Thyroid gland (tissue), 4 donors: ENCODE measurements around the gene ALPG. TPM values are rescaled to one million over a fixed set of nuclear protein-coding genes. Genes with fewer than 3 reads are reported as not detected.

Source experiments
- DNase-seq, 2 donors: peaks; one replicate each; pipeline ENCODE4 v3.0.0-alpha.2; 2019
- H3K27ac ChIP-seq, 3 donors: fragments of 200-600 bp; sonication (generic); 1 replicate in 2 of 3; 2 replicates in 1 of 3; pipeline ENCODE4 v1.5.1; 2016 to 2019; ENCODE audit warnings: mild to moderate bottlenecking in 1 of 3, moderate library complexity in 1 of 3
- H3K27me3 ChIP-seq: fragments of 200-600 bp; sonication (generic); one replicate; pipeline ENCODE4 v1.5.1; 2019
- H3K36me3 ChIP-seq, 2 donors: fragments of 200-600 bp; sonication (generic); one replicate each; pipeline ENCODE4 v1.5.1; 2016 to 2019
- H3K4me1 ChIP-seq, 2 donors: fragments of 200-600 bp; sonication (generic); one replicate each; pipeline ENCODE4 v1.5.1; 2017 to 2019
- H3K4me3 ChIP-seq, 3 donors: fragments of 200-600 bp; sonication (generic); replicated peaks in 1 of 3; 1 replicate in 2 of 3; 2 replicates in 1 of 3; pipeline ENCODE4 v1.5.1; 2016; ENCODE audit warnings: mild to moderate bottlenecking in 1 of 3
- H3K9me3 ChIP-seq: fragments of 200-600 bp; sonication (generic); one replicate; pipeline ENCODE4 v1.5.1; 2017
- POLR2A ChIP-seq, 2 donors: fragments of 450-650 bp; IDR thresholded peaks; one replicate each; pipeline ENCODE4 v1.6.1; 2017; ENCODE audit warnings: antibody characterized with exemption in 2 of 2, mild to moderate bottlenecking in 2 of 2, moderate library complexity in 1 of 2
- WGBS, 2 donors: methylation state at CpG; one replicate each; pipeline ENCODE4 v1.1.5; 2017; 5-methylcytosine and 5-hydroxymethylcytosine counted together
- intact Hi-C: fragments of 100-400 bp; cut with DNase I; formaldehyde crosslinking; loops from one replicate; pipeline ENCODE4 v1.15.1; 2023
- total RNA-seq, 4 donors: library from RNA; depleted of rRNA; stranded (reverse); fragments of >200 nt; gene quantifications; one replicate each; pipeline ENCODE4 v1.2.3, GENCODE V29; 2016
- TF ChIP-seq, protein P1 (sequence below), 6 experiments: fragments of 200-600 bp in 3 of 6; fragments of 450-650 bp in 3 of 6; sonication (generic) in 3 of 6; IDR thresholded peaks; one replicate each; pipeline ENCODE4 v1.5.1; 2016 to 2019; ENCODE audit warnings: antibody characterized with exemption in 6 of 6, mild to moderate bottlenecking in 2 of 6, inconsistent platforms in 1 of 6, moderate library complexity in 1 of 6

Gene ALPG
- total RNA-seq, 4 donors from 2014 or later = not detected

DNA sequence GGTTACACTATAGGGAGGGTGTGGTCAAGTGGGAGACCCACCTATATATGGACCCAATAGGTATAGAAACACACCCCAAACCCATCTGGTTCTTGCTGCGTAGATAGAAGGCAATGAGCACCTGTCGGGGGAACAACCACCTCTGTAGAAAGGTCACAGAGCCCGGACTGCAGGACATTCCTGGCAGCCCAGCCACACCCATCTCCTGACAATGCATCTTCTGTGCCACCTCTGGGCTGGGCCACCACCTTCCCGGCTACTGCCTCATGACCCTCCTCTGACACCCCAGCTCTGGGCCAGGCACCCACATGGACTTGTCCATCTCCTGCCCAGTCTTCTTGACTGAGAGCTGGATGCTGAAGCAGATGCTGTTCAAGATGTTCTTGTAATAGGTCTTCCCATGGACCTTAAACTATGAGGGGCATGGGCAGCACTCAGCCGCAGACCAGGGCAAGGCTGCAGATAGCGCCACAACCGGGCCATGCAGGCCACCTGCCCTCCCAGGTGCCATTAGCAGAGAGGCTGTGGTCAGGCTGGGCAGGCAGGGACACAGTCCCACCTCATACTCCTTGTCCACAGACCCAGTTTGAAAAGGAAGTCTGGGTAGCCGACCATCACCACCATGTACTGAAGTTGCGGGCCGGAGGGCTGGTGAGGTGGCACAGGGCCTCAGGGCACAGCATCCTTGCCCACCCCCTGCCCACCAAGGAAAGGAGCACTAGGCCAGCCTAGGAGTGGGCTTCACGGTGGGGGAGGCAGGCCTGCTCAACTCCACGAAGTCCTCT is 9.3 kb downstream of the ALPG start:
- 94 to 97% methylated on average over 9 to 11 of the region's 12 CpGs for WGBS, 2 donors
- H3K36me3 ChIP-seq = no peaks in the 10 kb centered on the region
- intact Hi-C loops = no loop called here
- TF ChIP-seq, protein P1, sequence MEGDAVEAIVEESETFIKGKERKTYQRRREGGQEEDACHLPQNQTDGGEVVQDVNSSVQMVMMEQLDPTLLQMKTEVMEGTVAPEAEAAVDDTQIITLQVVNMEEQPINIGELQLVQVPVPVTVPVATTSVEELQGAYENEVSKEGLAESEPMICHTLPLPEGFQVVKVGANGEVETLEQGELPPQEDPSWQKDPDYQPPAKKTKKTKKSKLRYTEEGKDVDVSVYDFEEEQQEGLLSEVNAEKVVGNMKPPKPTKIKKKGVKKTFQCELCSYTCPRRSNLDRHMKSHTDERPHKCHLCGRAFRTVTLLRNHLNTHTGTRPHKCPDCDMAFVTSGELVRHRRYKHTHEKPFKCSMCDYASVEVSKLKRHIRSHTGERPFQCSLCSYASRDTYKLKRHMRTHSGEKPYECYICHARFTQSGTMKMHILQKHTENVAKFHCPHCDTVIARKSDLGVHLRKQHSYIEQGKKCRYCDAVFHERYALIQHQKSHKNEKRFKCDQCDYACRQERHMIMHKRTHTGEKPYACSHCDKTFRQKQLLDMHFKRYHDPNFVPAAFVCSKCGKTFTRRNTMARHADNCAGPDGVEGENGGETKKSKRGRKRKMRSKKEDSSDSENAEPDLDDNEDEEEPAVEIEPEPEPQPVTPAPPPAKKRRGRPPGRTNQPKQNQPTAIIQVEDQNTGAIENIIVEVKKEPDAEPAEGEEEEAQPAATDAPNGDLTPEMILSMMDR (IDR thresholded peaks at IDR 0.05) = no peak
- no peak for TF ChIP-seq POLR2A (IDR thresholded peaks at IDR 0.05)
- DNase-seq = no peak
- no peaks in the 10 kb centered on the region for H3K9me3 ChIP-seq
- H3K4me3 ChIP-seq = no peak overlapping the region
- H3K27ac ChIP-seq = no peak overlapping the region
- H3K4me1 ChIP-seq = peaks cover 12 to 26% of the 10 kb centered on the region in 2 donors
- peaks cover 8% of the 10 kb centered on the region for H3K27me3 ChIP-seq

DNA sequence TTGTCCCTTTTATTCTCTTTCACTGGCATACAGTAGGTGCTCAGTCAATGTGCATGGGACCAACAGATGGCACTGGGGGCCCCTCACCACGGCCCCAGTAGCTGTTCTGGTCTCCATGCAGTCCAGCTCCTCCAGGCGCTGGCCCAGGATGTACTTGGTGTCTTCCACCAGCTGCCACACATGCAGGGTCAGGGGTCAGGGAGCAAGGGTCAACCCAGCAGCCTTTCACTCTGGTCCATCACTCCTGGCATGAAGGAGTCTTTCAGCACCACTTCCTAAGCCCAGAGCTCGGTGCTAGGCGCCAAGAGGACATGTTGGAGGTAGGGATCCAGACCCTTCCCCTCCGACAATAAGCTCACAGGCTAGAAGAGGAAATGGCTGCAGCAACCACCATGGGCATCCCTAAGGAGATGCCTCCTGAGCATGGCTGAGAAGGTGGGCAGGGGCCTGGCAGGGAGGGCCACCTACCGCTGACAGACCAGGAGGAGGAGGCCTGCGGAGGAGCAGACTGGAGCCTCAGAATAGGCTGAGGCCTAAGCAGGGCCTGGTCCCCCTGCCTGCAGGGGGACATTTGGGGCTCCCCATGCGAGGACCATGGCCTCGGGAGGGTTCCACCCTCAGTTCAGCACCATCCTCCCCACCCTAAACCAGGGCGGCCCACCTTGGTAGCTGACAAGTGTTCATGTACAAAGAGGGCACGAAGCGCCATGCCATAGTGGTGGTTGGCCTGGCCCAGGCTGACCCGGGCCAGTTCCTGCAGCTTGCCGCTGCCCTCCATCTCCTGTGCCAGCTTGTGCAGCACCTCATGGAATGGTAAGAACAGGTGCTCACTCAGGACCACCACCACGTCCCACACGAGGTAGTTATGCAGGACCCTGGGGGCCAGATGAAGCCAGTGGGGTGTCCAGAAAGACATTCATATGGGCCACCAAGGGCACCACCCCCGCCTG is 10.2 kb downstream of the ALPG start:
- 91 to 97% methylated on average over 7 to 12 of the region's 17 CpGs for WGBS, 2 donors
- intact Hi-C loops = no loop called here
- no peaks in the 10 kb centered on the region for H3K36me3 ChIP-seq
- no peaks in the 10 kb centered on the region for H3K9me3 ChIP-seq
- H3K27ac ChIP-seq = no peak overlapping the region
- no peak for DNase-seq
- H3K4me3 ChIP-seq = no peak overlapping the region
- H3K4me1 ChIP-seq = peaks cover 12 to 26% of the 10 kb centered on the region in 2 donors
- TF ChIP-seq POLR2A (IDR thresholded peaks at IDR 0.05) = no peak
- TF ChIP-seq, protein P1 (IDR thresholded peaks at IDR 0.05) = no peak
- H3K27me3 ChIP-seq = peaks cover 8% of the 10 kb centered on the region

DNA sequence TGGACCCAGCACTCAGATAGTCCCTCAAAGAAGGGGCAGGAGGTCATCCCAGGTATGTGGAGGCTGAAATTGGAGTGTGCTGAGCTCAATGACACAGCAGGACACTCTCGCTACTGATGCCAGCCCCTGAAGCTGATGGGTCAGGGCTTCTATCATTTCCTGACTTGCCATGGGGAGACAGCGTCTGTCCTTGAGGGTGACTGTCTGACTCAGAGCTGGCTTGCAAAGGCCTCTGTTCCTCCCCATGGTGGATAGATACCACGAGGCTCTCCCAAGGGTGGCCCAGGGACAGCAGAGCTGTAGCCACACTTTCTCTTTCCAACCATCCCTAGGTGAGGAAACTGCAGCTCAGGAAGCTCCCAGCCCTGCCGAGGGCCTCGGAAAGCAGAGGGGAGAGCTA is 10.8 kb downstream of the ALPG start:
- no peak for DNase-seq
- Histone ChIP-seq H3K4me1 (peaks cover 12 to 26% of the 10 kb centered on the region in 2 donors), H3K9me3 (no peaks in the 10 kb centered on the region), H3K27ac (no peak overlapping the region), H3K27me3 (peaks cover 8% of the 10 kb centered on the region), H3K36me3 (no peaks in the 10 kb centered on the region), H3K4me3 (no peak overlapping the region)
- TF ChIP-seq, protein P1 (IDR thresholded peaks at IDR 0.05) = no peak
- TF ChIP-seq POLR2A (IDR thresholded peaks at IDR 0.05) = no peak
- WGBS, 2 donors = 71 to 96% methylated on average over 2 to 5 of the region's 5 CpGs
- intact Hi-C loops = no loop called here

DNA sequence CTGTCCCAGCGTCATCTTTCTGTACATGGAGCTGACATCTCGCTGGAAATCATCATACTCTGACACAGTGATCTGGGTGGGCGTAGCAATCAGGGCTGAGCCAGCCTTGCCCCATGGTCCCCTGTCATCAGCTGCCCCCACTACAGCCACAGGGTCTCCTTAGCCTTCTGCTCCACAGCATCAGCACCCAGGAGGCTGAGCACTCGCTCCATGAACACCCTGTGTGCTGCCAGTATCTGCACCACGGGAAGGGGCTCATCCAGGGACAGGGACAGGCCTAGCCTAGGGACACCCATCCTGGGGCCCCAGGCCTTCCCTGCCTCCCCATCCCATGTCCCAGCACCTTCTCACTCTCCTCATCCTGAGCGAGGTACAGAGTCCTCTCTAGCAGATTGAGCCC is 11.4 kb downstream of the ALPG start:
- peaks cover 12 to 26% of the 10 kb centered on the region in 2 donors for H3K4me1 ChIP-seq
- intact Hi-C loops = no loop called here
- no peaks in the 10 kb centered on the region for H3K36me3 ChIP-seq
- no peak overlapping the region for H3K27ac ChIP-seq
- no peak overlapping the region for H3K4me3 ChIP-seq
- H3K9me3 ChIP-seq = no peaks in the 10 kb centered on the region
- 71 to 80% methylated on average over 3 of the region's 6 CpGs for WGBS, 2 donors
- DNase-seq = no peak
- TF ChIP-seq POLR2A (IDR thresholded peaks at IDR 0.05) = no peak
- peaks cover 8% of the 10 kb centered on the region for H3K27me3 ChIP-seq

DNA sequence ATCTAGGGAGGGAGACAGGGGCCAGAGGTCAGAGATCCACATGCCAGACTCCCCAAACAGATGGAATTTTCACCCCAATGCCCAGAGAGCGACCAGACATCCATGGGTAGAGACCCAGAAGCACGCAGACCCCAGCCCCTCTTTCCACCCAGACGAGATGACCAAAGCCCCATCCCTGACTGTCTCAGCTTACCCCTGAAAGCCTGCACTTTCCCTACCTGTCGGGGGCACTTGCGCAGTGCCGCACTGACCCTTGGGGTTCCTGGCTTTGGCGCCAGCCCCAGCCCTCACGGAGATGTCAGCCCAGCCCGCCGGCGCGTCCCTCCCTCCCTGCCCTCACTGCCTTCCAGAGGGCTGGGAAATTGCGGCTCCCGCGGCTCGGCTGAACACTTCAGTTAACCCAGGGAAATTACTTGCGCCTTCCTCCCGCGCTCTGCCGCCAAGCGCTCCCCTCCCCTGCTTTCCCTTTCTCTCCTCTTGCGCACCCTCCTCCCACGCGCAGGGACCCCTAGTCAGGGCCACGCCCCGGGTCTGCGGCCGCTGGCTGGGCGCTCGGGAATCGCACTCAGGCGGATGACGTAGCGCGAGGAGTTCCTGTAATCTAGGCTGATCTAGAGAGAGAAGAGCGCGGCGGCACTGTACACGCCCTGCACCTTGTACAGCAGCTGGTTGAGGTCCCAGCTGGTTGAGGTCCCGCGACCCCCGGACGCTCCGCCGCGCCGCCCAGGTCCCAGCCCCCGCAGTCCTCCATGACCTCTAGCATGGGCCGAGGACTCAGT is 12.0 kb downstream of the ALPG start:
- Histone ChIP-seq H3K9me3 (no peaks in the 10 kb centered on the region), H3K27ac (no peak overlapping the region), H3K4me3 (peak overlapping the region in 1 of 3 donors; percentile 17), H3K36me3 (no peaks in the 10 kb centered on the region), H3K4me1 (peaks cover 12 to 26% of the 10 kb centered on the region in 2 donors), H3K27me3 (peaks cover 8% of the 10 kb centered on the region)
- TF ChIP-seq, protein P1 (IDR thresholded peaks at IDR 0.05) = no peak
- no peak for TF ChIP-seq POLR2A (IDR thresholded peaks at IDR 0.05)
- DNase-seq = peak in 1 of 2 donors; percentile 35
- intact Hi-C loops = no loop called here
- 2 to 6% methylated on average over 22 to 33 of the region's 49 CpGs for WGBS, 2 donors
